Mesendoderm (in vitro differentiated cells): ENCODE results near the gene PBX2.

Experiments used
- DNase-seq: peaks from one replicate; pipeline ENCODE4 v3.0.0; 2013
- H2AK5ac ChIP-seq: 2 replicates; pipeline ENCODE4 v1.6.1; 2013; ENCODE audit warnings: low read length, inconsistent platforms
- H2BK120ac ChIP-seq: 2 replicates; pipeline ENCODE4 v1.6.1; 2013; ENCODE audit warnings: low read depth, mild to moderate bottlenecking, low read length, moderate library complexity, mixed read lengths
- H2BK15ac ChIP-seq: replicated peaks from 2 replicates; pipeline ENCODE4 v1.6.1; 2013; ENCODE audit warnings: low read depth, mild to moderate bottlenecking, moderate library complexity
- H2BK5ac ChIP-seq: 2 replicates; pipeline ENCODE4 v1.6.1; 2013; ENCODE audit warnings: low read length, inconsistent platforms
- H3K18ac ChIP-seq: 2 replicates; pipeline ENCODE4 v1.6.1; 2013; ENCODE audit warnings: mild to moderate bottlenecking, low read length, mixed read lengths
- H3K23ac ChIP-seq: one replicate; pipeline ENCODE4 v1.6.1; 2013; ENCODE audit warnings: low read length
- H3K27ac ChIP-seq: 2 replicates; pipeline ENCODE4 v1.5.1; 2013; ENCODE audit warnings: low read depth, mild to moderate bottlenecking, inconsistent platforms, low read length, moderate library complexity
- H3K27me3 ChIP-seq: 2 replicates; pipeline ENCODE4 v1.6.1; 2013; ENCODE audit warnings: low read length, control low read depth, mild to moderate bottlenecking, inconsistent platforms; ENCODE audit not compliant: insufficient read depth, poor library complexity
- H3K36me3 ChIP-seq: 2 replicates; pipeline ENCODE4 v1.6.1; 2013; ENCODE audit warnings: low read length, inconsistent platforms; ENCODE audit not compliant: control insufficient read depth, insufficient read depth
- H3K4ac ChIP-seq: one replicate; pipeline ENCODE4 v1.6.1; 2013; ENCODE audit warnings: low read depth, mild to moderate bottlenecking, low read length, moderate library complexity
- H3K4me1 ChIP-seq: 2 replicates; pipeline ENCODE4 v1.6.1; 2013; ENCODE audit warnings: low read depth, low read length, inconsistent platforms; ENCODE audit not compliant: control insufficient read depth
- H3K4me2 ChIP-seq: 2 replicates; pipeline ENCODE4 v1.6.1; 2013; ENCODE audit warnings: low read length
- H3K4me3 ChIP-seq: 2 replicates; pipeline ENCODE4 v1.5.1; 2013; ENCODE audit warnings: mild to moderate bottlenecking, low read length
- H3K56ac ChIP-seq: one replicate; pipeline ENCODE4 v1.6.1; 2013; ENCODE audit warnings: low read length
- H3K79me1 ChIP-seq: 2 replicates; pipeline ENCODE4 v1.6.1; 2013; ENCODE audit warnings: low read length, inconsistent platforms
- H3K79me2 ChIP-seq: 2 replicates; pipeline ENCODE4 v1.6.1; 2013; ENCODE audit warnings: mild to moderate bottlenecking, low read length; ENCODE audit not compliant: control insufficient read depth, insufficient read depth
- H3K9ac ChIP-seq: 2 replicates; pipeline ENCODE4 v1.6.1; 2013; ENCODE audit warnings: low read length, inconsistent platforms
- H4K5ac ChIP-seq: one replicate; pipeline ENCODE4 v1.6.1; 2013; ENCODE audit warnings: low read length
- H4K8ac ChIP-seq: one replicate; pipeline ENCODE4 v1.6.1; 2013; ENCODE audit warnings: low read depth, mild to moderate bottlenecking, control low read depth, low read length, moderate library complexity
- WGBS: extraction: QIAGEN DNeasy Blood & Tissue Kit; methylation state at CpG from one replicate; pipeline ENCODE4 v1.1.7; 2013; ENCODE audit warnings: low lambda C conversion rate, missing lambda C conversion rate; ENCODE audit not compliant: insufficient coverage; ENCODE audit errors: extremely low coverage; 5-methylcytosine and 5-hydroxymethylcytosine counted together

PBX2 gene

DNA sequence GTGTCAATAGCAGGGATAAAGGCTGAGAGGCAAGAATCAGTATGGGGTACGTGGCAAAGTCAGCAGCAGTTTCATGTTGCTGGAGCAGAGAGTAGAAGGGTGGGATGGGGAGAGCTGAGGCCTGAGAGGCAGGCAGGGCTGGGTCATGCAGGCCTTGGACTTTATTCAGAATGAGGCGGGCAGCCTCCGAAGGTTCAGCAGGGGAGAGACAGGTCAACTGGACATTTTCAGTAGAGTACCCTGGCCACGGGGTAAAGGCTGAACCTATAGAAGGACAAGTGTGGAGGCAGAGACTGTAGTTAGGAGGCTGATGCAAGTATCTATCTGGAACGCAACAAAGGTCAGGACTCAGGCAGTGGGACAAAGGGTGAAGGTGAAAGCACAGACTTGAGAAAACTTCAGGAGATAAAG lies 20.2 kb upstream of the PBX2 start:
- Histone ChIP-seq H2AK5ac (no peak overlapping the region), H3K18ac (no peak overlapping the region), H2BK120ac (no peak overlapping the region), H4K5ac (no peak overlapping the region), H2BK5ac (no peak overlapping the region), H3K4ac (no peak overlapping the region), H2BK15ac (no peak overlapping the region), H3K9ac (no peak overlapping the region), H3K4me2 (no peak overlapping the region), H3K56ac (no peak overlapping the region), H3K79me2 (no peaks in the 10 kb centered on the region), H3K36me3 (no peaks in the 10 kb centered on the region), H3K27ac (no peak overlapping the region), H4K8ac (no peak overlapping the region), H3K4me3 (no peak overlapping the region), H3K4me1 (no peaks in the 10 kb centered on the region), H3K79me1 (no peaks in the 10 kb centered on the region), H3K27me3 (no peaks in the 10 kb centered on the region), H3K23ac (no peak overlapping the region)
- no peak for DNase-seq
- WGBS: no CpG with 5 or more reads among the region's 5 CpGs

DNA sequence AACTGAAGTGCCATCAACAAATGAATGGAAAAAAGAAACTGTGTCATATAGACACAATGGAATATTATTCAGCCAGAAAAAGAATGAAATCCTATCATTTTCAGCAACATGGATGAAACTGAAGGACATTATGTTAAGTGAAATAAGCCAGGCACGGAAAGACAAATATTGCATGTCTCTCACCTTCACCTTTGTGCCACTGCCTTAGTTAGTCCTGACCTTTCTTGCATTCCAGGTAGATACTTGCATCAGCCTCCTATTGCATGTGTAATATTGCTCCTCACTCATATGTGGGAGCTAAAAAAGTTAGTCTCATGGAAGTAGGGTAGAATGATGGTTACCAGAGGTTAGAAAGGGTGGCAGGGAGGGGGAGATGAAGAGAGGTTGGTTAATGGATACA lies 19.0 kb upstream of the PBX2 start:
- Histone ChIP-seq H2BK5ac (no peak overlapping the region), H2BK15ac (no peak overlapping the region), H3K4me1 (no peaks in the 10 kb centered on the region), H3K36me3 (no peaks in the 10 kb centered on the region), H3K18ac (no peak overlapping the region), H3K9ac (no peak overlapping the region), H3K27ac (no peak overlapping the region), H3K23ac (no peak overlapping the region), H3K4me3 (no peak overlapping the region), H3K4me2 (no peak overlapping the region), H3K79me1 (no peaks in the 10 kb centered on the region), H3K27me3 (no peaks in the 10 kb centered on the region), H2AK5ac (no peak overlapping the region), H3K56ac (no peak overlapping the region), H4K5ac (no peak overlapping the region), H4K8ac (no peak overlapping the region), H2BK120ac (no peak overlapping the region), H3K4ac (no peak overlapping the region), H3K79me2 (no peaks in the 10 kb centered on the region)
- no peak for DNase-seq
- no CpG with 5 or more reads among the region's 1 CpG for WGBS

DNA sequence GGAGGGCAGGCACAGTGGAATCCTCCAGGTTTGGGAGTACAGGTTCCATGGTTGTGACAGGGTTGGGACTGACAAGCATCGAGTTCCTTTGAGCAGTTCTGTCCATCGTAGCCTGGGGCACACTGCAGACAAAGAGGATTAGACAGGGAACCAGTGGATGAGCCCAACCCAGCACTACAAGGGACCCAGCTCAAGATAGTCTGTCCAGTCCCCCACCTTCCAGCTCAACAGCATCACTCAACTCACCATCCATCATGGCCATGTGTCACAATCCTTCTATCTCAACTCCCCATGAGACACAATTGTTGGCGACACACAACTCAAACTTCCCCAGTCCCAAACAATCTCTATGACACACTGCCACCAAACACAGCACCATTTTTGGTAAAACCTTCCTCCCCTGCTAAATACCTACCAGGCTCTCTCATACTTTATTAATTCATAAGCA lies 14.3 kb upstream of the PBX2 start:
- H3K79me1 ChIP-seq: no peaks in the 10 kb centered on the region
- H3K9ac ChIP-seq: no peak overlapping the region
- no peak overlapping the region for H3K18ac ChIP-seq
- H3K4ac ChIP-seq: no peak overlapping the region
- no peak overlapping the region for H4K8ac ChIP-seq
- H3K4me2 ChIP-seq: no peak overlapping the region
- H2BK15ac ChIP-seq: no peak overlapping the region
- H3K36me3 ChIP-seq: no peaks in the 10 kb centered on the region
- H4K5ac ChIP-seq: no peak overlapping the region
- H3K79me2 ChIP-seq: no peaks in the 10 kb centered on the region
- no peak overlapping the region for H2BK120ac ChIP-seq
- H3K4me1 ChIP-seq: no peaks in the 10 kb centered on the region
- H3K23ac ChIP-seq: no peak overlapping the region
- H3K27ac ChIP-seq: no peak overlapping the region
- H3K27me3 ChIP-seq: no peaks in the 10 kb centered on the region
- H3K4me3 ChIP-seq: no peak overlapping the region
- H2AK5ac ChIP-seq: no peak overlapping the region
- WGBS: no CpG with 5 or more reads among the region's 3 CpGs
- no peak overlapping the region for H2BK5ac ChIP-seq
- DNase-seq: no peak
- no peak overlapping the region for H3K56ac ChIP-seq

DNA sequence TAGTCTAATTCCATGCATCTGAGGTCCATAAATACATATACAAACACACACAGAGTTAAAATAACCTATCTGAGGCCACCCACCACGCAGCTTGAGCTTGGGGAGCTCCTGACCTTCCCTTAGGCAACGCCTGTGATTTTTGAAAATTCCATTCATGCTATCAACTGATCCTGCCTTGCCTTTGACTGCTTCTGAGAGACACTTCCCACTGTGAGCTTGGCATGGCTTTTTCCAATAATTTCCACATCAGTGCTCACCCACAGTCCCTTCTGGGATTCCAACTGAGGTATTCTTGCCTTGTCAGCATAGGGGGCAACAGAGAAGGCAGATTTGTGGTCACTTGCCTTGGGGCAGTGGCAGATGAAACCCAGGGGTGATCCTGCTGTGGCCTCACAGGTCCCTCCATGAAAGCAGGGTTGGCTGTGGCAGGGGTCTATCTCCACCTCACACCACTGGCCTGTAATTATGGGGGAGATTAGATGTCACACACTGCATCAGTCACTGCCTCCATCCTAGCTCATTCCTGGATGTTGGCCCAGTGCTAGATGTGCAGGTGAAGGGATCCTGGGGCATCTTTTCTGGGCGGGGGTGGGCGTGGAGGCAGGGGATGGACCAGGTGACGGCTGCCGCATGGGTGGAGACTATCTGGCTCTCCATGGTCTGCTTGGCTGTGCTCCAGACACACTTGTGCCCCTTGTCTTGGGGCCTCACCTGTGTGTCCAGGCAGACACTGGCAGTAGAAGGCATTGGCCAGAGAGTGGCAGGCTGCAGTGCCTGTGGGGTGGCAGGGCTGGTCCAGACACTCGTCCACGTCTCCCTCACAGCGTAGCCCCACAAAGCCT lies 13.6 kb upstream of the PBX2 start:
- Histone ChIP-seq H3K27me3 (no peaks in the 10 kb centered on the region), H3K79me2 (no peaks in the 10 kb centered on the region), H3K56ac (no peak overlapping the region), H4K8ac (no peak overlapping the region), H3K23ac (no peak overlapping the region), H3K4ac (no peak overlapping the region), H4K5ac (no peak overlapping the region), H2BK15ac (no peak overlapping the region), H3K4me1 (no peaks in the 10 kb centered on the region), H3K27ac (no peak overlapping the region), H3K79me1 (no peaks in the 10 kb centered on the region), H3K9ac (no peak overlapping the region), H3K36me3 (no peaks in the 10 kb centered on the region), H3K4me2 (no peak overlapping the region), H2BK120ac (no peak overlapping the region), H2BK5ac (no peak overlapping the region), H3K4me3 (no peak overlapping the region), H3K18ac (no peak overlapping the region), H2AK5ac (no peak overlapping the region)
- DNase-seq: no peak
- WGBS: no CpG with 5 or more reads among the region's 9 CpGs

DNA sequence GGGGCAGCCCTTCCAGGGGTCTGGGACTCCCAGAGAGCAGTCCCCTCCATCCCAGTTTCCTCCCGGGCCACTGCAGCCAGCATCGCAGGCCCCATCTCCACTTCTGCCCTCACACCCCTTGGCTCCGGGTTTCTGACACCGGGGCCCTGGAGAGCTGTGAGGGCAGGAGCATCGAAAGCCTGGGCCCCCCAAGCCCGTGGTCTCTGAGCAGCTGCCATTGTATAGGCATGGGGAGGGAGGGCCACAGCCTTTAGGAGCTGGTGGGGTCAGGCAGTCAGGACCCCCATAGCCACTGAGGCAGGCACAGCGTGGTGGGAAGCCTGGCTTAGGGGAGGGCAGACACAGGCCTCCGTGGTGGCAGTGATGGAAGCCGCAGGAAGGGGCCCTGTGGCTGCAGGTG lies 12.2 kb upstream of the PBX2 start:
- no peak overlapping the region for H4K5ac ChIP-seq
- no CpG with 5 or more reads among the region's 9 CpGs for WGBS
- no peak overlapping the region for H3K4me2 ChIP-seq
- H3K18ac ChIP-seq: no peak overlapping the region
- no peaks in the 10 kb centered on the region for H3K4me1 ChIP-seq
- no peak overlapping the region for H3K4ac ChIP-seq
- no peaks in the 10 kb centered on the region for H3K79me2 ChIP-seq
- no peak for DNase-seq
- no peak overlapping the region for H3K23ac ChIP-seq
- no peaks in the 10 kb centered on the region for H3K27me3 ChIP-seq
- no peaks in the 10 kb centered on the region for H3K36me3 ChIP-seq
- H2BK5ac ChIP-seq: no peak overlapping the region
- no peak overlapping the region for H2BK15ac ChIP-seq
- H4K8ac ChIP-seq: no peak overlapping the region
- no peak overlapping the region for H3K9ac ChIP-seq
- no peak overlapping the region for H3K27ac ChIP-seq
- H2BK120ac ChIP-seq: no peak overlapping the region
- H3K4me3 ChIP-seq: no peak overlapping the region
- no peak overlapping the region for H3K56ac ChIP-seq
- no peaks in the 10 kb centered on the region for H3K79me1 ChIP-seq
- no peak overlapping the region for H2AK5ac ChIP-seq
